Stimulated activated CD8-positive, alpha-beta memory T cell treated with anti-CD3 and anti-CD28 coated beads, Interleukin-12 subunit alpha, Interleukin-12 subunit beta, amount 100 ng/mL, for 24 hours (primary cell): ENCODE measurements around the gene TOM1L2.
"Not testable (repeated sequence)": the region's sequence is repeated elsewhere in the genome, so short reads cannot be mapped to it uniquely, and the experiment has no call there.

Experiments
- DNase-seq: peaks from one replicate; pipeline ENCODE4 v3.0.0-alpha.2; 2020; ENCODE audit errors: extremely low read depth

The TOM1L2 gene

DNA sequence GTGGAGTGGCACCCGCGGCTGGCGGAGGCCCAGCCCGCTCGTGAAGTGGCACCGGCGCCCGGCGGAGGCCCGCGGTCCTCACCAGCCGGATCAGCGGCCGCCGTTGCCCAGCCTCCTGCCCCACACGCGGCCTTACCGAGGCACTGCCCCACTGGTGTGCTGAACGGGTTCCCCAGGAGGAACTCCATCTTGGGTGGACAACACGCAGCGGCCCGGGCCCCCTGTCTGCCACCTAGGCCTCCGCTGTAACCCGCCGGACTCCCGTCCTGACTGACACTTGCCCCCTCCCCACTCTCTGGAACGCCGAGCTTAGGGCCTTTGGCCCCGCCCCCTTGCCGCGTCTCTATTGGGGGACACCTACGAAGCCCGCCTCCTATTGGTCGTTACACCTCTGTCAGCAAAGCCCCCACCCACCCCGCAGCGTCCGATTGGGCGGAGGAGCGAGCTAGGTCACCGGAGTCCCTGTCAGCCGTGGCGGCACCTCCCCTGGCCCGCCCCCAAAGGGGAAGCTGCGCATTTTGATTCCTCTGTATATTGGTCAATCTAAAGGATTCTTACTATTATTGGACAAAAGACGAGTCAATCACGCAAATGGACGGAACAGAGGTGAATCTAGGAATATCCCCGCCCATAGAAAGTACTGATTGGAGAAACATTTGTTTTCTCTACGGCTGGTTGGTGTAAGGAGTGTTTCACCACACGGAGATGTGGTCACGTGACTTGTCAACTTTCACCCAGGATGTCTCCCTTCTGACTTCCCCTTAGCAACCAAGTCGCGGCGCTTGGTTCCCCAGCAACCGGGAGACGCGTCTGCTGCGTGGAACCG, at the start of gene TOM1L2, which contains the start of gene DRC3:
TSS of gene TOM1L2 (minus strand) at position 275 of the 826 bp plus-strand sequence. CDS start at position 188, 87 bp downstream.
TSS of gene DRC3 (plus strand) at position 737 of the 826 bp plus-strand sequence. CDS start 4,737 bp downstream, outside the sequence.
- DNase-seq = peak; percentile 100

DNA sequence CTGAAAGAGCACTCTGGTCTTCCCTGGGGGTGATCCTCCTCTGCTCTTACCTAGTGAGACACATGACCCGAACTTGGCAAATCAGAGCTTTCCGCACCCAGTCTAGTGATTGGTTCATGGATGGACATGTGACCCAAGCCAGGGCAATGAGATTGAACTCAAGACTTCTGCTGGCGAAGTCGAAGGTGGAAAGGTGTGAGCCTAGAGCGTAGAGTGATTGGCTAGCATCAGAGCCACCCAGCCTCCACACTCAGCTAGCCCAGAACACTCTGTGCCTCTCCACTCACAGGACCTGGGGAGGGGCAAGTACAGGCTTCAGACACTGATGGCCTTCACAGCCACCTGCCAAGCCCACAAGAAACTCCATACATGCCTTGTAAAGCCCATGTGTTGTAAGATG, 49.2 kb upstream of the TOM1L2 start:
- no peak for DNase-seq

DNA sequence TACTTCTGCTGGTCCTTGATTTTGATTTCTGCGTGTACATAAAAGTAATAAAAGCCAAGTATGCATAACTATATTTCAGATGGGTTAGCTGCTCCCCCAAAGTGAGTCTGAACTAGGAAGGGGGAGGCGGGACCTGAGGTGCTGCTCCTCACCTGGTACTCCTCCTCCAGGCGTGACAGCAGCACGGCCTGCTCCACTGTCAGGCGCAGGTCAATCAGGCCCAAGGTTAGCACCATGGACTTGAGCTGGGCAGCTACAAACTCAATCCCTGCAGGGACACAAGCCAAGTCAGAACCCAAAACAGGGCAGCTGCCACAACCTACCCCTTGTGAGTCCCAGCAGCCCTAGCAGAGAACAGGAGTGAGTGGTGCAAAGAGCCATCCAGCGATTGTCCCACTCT, 48.8 kb upstream of the TOM1L2 start:
- DNase-seq = no peak

DNA sequence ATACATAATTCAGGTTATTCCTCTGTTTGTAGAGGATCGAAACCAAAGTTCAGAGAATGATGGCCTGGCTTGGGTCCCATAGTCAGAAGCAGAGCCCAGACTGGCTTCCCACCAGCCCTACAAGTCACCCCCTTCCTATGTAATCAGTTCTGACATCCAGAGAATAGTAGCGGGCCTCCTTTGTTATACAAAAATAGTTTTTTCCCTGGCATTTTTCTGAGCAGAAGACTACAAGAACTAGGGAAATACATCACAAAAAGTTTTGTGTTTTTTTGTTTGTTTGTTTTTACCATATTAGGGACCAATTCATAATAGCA, 47.6 kb upstream of the TOM1L2 start:
- no peak for DNase-seq

DNA sequence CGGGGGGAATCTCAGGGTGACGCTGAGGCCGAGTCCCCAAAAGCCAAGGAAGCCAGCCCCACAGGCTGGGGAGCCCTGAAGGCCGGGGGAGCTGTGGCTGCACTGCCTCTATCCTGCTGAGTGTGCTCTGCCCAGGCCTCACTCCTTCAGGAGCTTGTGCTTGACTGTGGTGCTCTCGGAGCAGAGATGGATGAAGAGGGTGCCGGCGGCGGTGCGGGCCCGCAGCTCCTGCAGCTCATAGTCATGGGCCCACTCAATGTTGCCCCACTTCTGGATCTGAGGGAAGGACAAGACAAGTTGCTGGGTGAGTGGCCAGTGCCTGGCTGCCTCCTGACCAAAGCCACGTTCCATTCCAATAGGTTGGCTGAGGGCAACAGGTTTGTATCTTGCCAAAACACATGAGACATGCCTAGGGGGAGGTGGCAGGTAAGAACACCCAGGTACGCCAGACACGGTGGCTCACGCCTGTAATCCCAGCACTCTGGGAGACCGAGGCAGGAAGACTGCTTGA, 46.3 kb upstream of the TOM1L2 start:
- no peak for DNase-seq

DNA sequence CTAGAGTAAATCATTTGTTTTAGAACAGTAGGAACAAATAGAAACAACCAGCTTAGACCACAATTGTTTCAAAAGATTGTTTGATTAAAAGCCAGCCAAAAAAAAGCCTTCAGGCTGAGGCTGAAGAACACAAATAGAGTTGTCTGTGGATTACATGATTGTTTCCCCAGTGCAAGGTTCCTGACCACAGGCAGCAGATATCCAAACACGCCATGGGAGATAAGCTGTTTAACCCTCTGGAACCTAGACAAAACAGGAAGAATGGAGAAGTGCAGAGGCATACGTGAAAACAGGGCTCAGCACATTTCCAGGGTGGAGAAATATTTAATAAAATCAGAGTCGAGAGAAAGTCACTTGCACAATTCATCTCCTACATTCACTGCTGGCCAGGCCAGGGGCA, 45.8 kb upstream of the TOM1L2 start:
- no peak for DNase-seq

DNA sequence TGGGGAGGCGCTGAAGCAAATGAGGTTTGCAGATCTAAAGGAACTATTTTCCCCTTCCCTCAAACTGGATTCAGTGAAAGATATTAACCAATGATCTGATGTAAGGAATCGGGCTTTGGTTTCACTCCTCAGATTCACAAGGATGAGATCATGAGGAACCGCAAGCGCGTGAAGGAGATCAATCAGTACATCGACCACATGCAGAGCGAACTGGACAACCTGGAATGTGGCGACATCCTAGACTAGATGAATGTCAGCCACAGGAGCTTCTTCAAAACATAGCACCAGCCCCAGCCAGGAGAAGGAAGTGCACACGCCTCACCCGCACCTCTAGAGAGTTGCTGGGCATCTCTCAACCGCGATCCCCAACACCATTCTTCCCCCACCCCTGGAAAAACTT, 44.2 kb upstream of the TOM1L2 start:
- DNase-seq = no peak

DNA sequence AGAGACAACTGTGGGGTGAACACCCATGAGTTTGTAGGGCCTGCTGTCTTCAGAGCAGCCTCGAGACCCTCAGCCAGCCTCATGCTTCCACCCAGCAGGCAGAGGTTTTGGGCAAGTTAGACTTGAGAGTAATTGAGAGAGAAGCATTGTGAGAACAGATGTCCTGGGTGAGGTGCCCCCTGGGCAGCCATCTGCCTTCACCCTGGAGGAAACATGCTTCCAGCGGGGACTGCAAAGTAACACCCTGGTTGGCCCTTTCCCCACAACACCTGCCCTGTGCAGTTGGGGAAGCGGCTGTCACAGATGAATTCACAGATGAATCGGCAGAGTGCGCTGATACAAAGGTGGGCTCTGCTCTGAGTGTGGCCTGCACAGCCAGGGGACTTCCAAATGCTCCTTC, 43.4 kb upstream of the TOM1L2 start:
- DNase-seq = no peak

DNA sequence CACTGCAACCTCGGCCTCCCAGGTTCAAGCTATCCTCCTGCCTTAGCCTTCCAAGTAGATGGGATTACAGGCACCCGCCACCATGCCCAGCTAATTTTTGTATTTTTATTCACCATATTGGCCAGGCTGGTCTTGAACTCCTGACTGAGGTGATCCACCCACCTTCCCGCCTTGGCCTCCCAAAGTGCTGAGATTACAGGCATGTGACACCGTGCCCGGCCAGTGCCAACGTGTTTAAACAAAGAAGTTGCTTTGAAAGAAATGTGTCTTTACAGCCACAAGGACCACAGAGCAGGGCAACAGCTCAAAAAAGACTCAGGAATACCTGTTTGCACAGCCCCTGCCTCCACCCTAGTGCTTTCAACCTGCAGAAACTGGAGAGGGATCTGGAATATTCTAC, 41.8 kb upstream of the TOM1L2 start:
- DNase-seq = no peak

DNA sequence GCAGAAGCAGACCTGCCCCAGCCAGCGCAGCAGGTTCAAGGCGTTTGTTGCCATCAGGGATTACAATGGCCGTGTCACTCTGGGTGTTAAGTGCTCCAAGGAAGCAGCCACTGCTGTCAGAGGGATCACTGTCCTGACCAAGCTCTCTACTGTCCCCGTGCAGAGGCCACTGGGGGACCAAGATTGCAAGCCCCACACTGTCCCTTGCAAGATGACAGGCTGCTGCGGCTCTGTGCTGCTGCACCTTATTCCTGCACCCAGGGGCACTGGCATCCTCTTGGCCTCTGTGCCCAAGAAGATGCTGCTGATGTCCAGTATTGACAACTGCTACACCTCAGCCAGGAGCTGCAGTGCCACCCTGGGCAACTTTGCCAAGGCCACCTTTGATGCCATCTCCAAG, 39.1 kb upstream of the TOM1L2 start:
- DNase-seq = no peak

DNA sequence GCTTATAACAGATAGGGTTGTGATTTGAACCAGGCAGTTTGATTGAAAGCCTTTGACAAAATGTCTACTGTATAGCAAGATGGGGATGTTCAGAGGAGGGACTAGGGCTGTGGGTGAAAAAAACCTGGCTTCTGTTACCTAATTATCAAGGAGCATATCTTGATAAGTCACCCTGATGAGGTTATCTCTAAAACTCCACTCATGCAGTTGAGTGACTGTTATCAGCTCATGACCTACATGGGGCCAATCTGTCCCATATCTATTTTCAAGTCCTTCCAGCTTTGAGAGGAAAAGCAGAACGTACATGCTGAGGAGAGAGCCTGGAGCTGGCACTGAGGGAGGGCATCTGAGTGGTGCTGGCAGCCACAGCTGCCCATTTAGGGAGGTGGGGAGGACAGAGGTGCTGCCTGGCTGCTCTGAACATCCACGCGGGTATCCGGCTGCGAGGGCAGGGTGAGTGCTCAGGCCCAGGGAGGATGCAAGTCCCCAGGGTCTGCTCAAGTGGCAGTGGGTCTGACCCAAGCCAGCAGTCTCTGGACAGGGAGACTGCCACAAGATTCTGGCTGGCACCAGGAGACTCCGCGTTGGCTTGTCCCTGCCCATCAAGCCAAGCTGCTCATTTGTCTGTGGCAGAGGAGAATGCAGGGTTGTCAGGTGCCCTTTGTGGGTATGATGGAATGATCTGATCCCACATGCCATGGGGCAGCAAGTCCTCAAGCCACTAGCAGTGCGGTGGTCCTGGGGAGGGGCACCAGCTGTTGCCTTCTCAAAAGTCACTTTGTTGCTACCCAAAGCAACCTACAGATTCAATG, 37.6 kb upstream of the TOM1L2 start:
- DNase-seq = no peak

DNA sequence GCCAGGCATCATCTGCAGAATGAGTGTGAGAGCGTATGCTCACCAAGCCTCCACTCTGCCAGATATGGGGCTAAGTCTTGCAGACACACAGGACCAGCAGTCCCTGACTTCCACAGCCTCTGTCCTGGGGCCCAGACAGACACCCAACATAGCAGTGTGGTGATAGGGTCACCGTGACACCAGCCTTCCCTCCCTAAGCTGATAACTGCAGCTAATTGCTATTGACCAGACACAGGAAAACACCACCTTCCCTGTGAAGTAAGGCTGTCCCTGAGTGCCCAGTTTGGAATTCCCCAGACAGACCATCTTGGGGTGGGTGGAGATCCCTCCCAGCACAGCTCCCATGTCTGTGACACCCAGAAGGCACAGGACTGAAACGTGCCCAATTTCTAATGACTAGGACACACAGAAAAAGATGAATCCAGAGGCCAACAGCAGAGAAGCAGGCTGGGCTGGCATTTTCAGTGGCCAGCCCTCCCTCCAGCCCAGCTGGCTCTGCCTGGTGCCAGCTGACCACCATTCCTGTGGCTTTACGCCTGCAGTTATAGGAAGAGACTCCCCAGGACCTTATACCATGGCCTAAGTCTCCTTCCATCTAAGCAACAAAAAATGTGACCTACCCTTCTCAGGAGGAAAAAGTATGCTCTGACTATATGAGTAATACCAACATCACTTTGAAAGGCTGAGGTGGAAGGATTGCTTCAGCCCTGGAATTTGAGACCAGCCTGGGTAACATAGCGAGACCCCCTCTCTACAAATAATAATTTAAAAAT, 36.5 kb upstream of the TOM1L2 start:
- DNase-seq = no peak

DNA sequence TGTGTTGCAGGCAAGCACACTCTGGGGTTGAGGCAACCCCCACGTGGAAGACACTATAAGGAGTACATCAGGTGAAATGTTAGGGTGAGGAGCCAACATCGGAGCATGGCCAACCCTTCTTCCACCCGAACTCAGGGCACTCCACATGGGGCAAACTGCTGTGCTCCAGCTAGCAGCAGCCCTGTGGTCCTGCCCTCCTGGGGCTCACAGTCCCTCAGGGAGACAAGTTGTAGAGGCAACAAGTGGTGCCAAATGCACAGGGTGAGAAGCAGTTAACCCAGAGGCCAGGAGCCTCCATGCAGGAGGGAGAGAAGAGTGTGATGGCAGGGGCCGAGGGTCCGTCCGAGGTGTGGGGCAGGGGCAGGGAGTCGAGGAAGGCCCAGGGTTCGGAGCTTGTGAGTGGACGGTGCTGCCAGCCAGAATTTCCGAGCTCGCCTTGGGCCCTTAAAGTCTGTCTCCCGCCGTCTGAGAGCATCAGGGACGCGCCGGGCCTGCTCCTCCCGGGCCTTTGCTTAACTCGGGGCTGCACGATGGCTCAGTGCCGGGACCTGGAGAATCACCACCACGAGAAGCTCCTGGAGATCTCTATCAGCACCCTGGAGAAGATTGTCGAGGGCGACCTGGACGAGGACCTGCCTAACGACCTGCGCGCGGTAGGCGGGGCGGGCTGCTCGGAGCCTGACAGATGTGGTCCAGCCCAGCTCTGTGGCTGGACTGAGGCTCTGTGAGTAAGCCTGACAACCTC, 34.5 kb upstream of the TOM1L2 start:
- DNase-seq = no peak

DNA sequence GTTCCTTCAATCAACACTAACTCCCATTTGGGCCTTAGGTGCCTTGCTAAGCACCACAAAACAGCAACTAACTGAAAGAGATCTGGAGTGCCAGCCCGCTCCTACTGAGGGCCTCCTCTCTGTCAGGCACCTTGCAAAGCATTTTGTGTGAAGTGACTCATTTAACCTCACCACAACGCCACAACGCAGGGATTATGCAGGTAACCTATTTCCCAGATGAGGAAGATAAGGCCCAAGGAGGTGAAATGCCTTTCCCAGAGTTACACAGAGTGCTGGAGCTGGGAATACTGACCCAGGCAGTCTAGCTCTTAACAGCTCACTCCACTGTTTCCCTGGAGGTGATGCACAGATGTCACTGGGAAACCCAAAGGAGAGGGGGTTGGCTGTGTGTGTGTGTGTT, 33.3 kb upstream of the TOM1L2 start:
- no peak for DNase-seq

DNA sequence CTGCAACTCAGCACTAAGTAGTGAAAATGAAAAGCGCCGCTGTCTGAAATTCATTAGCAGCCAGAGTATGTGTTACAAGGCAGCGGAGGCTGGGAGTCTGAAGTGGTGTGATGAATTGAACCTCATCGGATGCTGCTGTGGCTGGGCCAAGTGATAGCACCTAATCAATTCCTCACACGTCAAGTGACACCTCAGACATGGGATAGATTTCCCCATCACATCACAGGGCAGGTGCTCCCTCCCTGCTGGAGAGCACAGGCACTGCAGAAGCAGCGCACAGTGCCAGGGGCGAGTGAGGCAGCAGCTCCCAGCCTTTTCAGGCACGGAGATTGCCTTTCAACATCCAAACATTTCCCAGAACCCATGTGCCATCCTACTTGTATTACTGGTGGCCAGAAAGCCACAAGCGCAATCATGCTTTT, 32.7 kb upstream of the TOM1L2 start:
- DNase-seq = no peak

DNA sequence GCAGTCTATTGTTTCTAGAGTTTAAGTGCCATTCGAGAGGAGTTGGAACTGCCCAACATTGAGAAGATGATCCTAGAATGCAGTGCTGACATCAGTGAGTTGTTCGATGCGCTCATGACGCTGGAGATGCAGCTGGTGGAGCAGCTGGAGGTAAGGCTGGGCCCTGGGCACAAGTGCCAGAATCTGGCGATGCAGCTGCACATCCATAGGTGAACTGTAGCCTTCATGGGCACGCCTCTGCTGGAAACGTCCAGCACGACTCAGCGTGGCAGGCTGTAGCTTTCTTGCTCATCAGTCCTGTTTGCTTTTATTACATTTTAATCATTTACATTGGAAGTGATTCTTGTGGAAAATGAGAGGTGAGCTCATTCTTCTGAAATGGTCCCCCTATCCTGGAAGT, 32.1 kb upstream of the TOM1L2 start:
- DNase-seq = no peak

DNA sequence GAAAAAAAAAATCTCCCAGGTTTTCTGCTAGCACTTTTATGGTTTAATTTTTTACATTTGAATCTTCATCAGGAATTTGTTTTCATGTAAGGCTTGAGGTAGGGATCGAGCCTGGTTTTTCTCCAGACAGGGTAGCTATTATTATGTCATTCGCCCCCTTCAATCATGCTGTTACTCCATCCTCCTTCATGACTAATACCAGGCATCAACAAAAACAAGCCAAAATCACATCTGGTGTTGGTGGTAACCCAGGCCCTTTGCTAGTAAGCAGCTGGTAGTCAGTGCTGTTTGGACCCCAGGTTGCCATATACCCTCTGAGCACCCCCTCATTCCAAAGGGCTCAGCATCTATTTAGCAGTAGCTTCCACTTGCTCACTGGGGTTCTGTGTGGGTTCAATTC, 30.0 kb upstream of the TOM1L2 start:
- no peak for DNase-seq

DNA sequence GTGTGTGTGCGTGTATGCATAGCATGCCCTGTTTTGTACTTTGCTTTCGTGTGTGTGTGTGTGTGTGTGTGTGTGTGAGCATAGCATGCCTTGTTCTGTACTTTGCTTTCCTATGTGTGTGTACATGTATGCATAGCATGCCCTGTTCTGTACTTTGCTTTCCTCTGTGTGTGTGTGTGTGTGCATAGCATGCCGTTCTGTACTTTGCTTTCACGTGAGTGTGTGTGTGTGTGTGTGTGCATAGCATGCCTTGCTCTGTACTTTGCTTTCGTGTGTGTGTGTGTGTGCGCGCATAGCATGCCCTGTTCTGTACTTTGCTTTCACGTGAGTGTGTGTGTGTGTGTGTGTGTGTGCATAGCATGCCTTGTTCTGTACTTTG, 27.8 kb upstream of the TOM1L2 start:
- no peak for DNase-seq

DNA sequence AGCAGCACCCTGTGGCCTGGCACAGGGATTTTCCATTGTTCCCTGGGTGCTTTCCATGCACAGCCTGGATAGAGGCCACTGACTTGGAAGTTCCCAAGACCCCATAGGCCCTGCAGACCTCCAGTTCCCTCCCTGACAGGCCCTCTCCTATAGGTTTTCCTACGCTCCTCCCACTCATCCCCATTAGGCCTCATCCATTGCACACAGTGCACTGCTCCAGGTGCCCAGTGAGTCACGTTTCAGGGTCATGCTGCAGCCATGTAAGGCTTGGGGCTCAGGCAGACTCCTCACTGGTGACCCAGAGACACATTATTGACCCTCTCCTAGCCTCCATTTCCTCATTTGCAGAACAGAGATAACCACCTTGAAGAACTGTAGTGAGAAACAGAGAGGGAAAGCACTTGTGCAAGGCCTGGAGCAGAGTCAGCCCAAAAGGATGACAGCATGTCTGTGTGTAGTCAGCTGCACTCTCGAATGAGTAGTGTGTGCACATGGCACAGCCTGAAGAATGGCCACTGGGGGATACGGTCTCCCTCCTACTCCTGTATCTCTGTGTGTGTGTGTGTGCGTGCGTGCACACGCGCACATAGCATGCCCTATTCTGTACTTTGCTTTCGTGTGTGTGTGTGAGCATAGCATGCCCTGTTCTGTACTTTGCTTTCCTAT, 27.3 kb upstream of the TOM1L2 start:
- no peak for DNase-seq

DNA sequence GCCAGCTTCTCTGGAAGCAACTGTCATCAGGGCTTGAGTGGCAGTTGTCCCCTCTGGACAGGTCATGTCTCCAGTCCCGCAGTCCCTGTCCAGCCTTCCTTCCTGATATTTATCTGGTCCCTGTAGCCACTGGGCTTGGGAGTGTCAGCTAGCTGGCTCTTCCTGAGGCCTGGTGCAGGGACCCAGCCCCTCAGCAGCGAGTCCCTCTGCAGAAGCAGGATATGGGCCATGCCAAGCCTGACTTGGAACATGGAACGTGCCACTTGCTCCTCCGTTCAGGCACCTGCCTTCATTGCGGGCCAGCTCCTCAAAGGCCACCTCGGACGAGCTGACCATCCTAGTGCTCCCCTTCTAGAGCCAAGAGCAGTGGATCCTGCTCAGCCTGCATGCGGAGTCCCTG, 26.7 kb upstream of the TOM1L2 start:
- DNase-seq = no peak

DNA sequence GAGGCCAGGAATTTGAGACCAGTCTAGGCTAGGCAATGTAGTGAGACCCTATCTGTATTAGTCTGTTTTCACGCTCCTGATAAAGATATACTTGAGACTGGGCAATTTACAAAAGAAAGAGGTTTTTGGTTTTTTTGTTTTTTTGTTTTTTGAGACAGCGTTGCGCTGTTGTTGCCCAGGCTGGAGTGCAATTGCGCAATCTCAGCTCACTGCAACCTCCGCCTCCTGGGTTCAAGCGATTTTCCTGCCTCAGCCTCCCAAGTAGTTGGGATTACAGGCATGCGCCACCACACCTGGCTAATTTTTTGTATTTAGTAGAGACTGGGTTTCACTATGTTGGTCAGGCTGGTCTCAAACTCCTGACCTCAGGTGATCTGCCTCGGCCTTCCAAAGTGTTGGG, 23.7 kb upstream of the TOM1L2 start:
- not testable (repeated sequence) for DNase-seq
